Measurements from ENCODE around the gene KIF12.
A peak's percentile ranks its signal among the peaks of the same experiment; 100 is the strongest.

GRCh38 chr9:114082017-114082762 lies 16.9 kb downstream of the KIF12 start:
- TF ChIP-seq CTCF (IDR thresholded peaks at IDR 0.05) (peak in 1 of 3 donors; percentile 83), POLR2A (IDR thresholded peaks at IDR 0.05) (no peak)

Measured in lower leg skin (tissue), 3 donors.